ENCODE data around the gene RYR2. TPM values are rescaled to one million over a fixed set of nuclear protein-coding genes. Genes with fewer than 3 reads are reported as not detected.

Gene RYR2
- total RNA-seq, 2 donors from 2014 or later: 14.2 to 17.1 TPM

GRCh38 chr1:236998546-236998945 is 43.4 kb upstream of the RYR2 start:
- H3K4me3 ChIP-seq: no peak overlapping the region
- WGBS, 2 donors: 68 to 85% methylated on average over 3 of the region's 3 CpGs
- H3K27me3 ChIP-seq: no peaks in the 10 kb centered on the region
- intact Hi-C loops (cut with DNase I): no loop called here
- ATAC-seq (no peak), DNase-seq (no peak)
- TF ChIP-seq POLR2A (IDR thresholded peaks at IDR 0.05): no peak
- TF ChIP-seq, protein P1, sequence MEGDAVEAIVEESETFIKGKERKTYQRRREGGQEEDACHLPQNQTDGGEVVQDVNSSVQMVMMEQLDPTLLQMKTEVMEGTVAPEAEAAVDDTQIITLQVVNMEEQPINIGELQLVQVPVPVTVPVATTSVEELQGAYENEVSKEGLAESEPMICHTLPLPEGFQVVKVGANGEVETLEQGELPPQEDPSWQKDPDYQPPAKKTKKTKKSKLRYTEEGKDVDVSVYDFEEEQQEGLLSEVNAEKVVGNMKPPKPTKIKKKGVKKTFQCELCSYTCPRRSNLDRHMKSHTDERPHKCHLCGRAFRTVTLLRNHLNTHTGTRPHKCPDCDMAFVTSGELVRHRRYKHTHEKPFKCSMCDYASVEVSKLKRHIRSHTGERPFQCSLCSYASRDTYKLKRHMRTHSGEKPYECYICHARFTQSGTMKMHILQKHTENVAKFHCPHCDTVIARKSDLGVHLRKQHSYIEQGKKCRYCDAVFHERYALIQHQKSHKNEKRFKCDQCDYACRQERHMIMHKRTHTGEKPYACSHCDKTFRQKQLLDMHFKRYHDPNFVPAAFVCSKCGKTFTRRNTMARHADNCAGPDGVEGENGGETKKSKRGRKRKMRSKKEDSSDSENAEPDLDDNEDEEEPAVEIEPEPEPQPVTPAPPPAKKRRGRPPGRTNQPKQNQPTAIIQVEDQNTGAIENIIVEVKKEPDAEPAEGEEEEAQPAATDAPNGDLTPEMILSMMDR (IDR thresholded peaks at IDR 0.05): no peak
- H3K27ac ChIP-seq: no peak overlapping the region
- no peaks in the 10 kb centered on the region for H3K4me1 ChIP-seq
- H3K9me3 ChIP-seq: no peaks in the 10 kb centered on the region
- no peaks in the 10 kb centered on the region for H3K36me3 ChIP-seq (replicated peaks in 1 of 2; ENCODE audit: insufficient read depth in 1 of 2, low read depth in 2 of 2)

DNA sequence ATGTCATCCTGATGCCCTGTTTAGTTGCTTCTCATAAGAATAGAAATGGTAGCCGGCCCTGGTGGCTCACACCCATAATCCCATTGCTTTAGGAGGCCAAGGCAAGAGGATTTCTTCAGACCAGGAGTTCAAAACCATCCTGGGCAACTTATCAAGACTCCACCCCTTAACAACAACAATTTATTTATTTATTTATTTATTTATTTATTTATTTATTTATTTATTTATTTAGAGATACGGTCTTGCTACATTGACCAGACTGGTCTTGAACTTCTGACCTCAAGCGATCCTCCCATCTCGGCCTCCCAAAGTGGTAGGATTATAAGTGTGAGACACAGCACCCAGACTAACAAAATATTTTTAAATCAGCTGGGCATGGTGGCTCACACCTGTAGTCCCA is 41.8 kb upstream of the RYR2 start:
- DNase-seq (no peak), ATAC-seq (no peak)
- 81 to 90% methylated on average over 4 of the region's 4 CpGs for WGBS, 2 donors
- H3K27me3 ChIP-seq: no peaks in the 10 kb centered on the region
- TF ChIP-seq POLR2A (IDR thresholded peaks at IDR 0.05): no peak
- TF ChIP-seq, protein P1 (IDR thresholded peaks at IDR 0.05): no peak
- no peaks in the 10 kb centered on the region for H3K9me3 ChIP-seq
- H3K4me3 ChIP-seq: no peak overlapping the region
- intact Hi-C loops (cut with DNase I): no loop called here
- no peaks in the 10 kb centered on the region for H3K4me1 ChIP-seq
- no peak overlapping the region for H3K27ac ChIP-seq
- H3K36me3 ChIP-seq (replicated peaks in 1 of 2; ENCODE audit: insufficient read depth in 1 of 2, low read depth in 2 of 2): no peaks in the 10 kb centered on the region

GRCh38 chr1:237003516-237003915 is 38.5 kb upstream of the RYR2 start:
- Histone ChIP-seq H3K27me3 (no peaks in the 10 kb centered on the region), H3K9me3 (no peaks in the 10 kb centered on the region), H3K36me3 (replicated peaks in 1 of 2; ENCODE audit: insufficient read depth in 1 of 2, low read depth in 2 of 2) (no peaks in the 10 kb centered on the region), H3K4me3 (no peak overlapping the region), H3K27ac (no peak overlapping the region), H3K4me1 (no peaks in the 10 kb centered on the region)
- DNase-seq: no peak
- ATAC-seq: no peak
- 54 to 67% methylated on average over 8 of the region's 8 CpGs for WGBS, 2 donors
- intact Hi-C loops (cut with DNase I): no loop called here
- no peak for TF ChIP-seq POLR2A (IDR thresholded peaks at IDR 0.05)
- TF ChIP-seq, protein P1 (IDR thresholded peaks at IDR 0.05): no peak

DNA sequence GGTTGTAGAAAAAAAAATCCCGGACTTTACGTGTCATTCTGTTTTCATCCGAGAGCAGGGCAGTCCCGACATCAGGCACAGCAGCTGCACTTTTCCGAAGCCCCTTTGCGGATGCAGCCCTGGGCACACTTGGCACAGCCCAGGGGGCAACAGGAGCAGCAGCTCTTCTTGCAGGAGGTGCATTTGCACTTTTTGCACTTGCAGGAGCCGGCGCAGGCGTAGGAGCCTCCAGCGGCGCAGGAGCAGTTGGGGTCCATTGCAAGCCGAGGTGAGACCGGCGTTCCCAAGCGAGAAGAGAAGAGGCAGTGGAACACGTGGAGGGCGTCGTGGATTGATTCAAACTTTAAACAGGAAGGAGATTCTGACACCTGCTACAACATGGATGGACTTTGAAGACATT is 37.9 kb upstream of the RYR2 start, which contains the start of gene MT1HL1:
MT1HL1 (minus strand) TSS at position 326 of the 400 bp plus-strand sequence; CDS start at position 257, 69 bp downstream.
- Histone ChIP-seq H3K4me1 (no peaks in the 10 kb centered on the region), H3K27ac (no peak within 1 kb of the TSS), H3K27me3 (no peaks in the 10 kb centered on the region), H3K9me3 (no peaks in the 10 kb centered on the region), H3K36me3 (replicated peaks in 1 of 2; ENCODE audit: insufficient read depth in 1 of 2, low read depth in 2 of 2) (no peaks in the 10 kb centered on the region), H3K4me3 (no peak within 1 kb of the TSS)
- WGBS, 2 donors: 84 to 87% methylated on average over 18 of the region's 18 CpGs
- intact Hi-C loops (cut with DNase I): no loop called here
- DNase-seq: no peak
- TF ChIP-seq, protein P1 (IDR thresholded peaks at IDR 0.05): no peak
- no peak for ATAC-seq

GRCh38 chr1:237005674-237006073 is 36.3 kb upstream of the RYR2 start:
- ATAC-seq (no peak), DNase-seq (no peak)
- intact Hi-C loops (cut with DNase I): no loop called here
- H3K27ac ChIP-seq: no peak overlapping the region
- WGBS, 2 donors: 57 to 60% methylated on average over 4 of the region's 4 CpGs
- H3K4me3 ChIP-seq: no peak overlapping the region
- no peaks in the 10 kb centered on the region for H3K9me3 ChIP-seq
- no peak for TF ChIP-seq POLR2A (IDR thresholded peaks at IDR 0.05)
- TF ChIP-seq, protein P1 (IDR thresholded peaks at IDR 0.05): no peak
- no peaks in the 10 kb centered on the region for H3K36me3 ChIP-seq (replicated peaks in 1 of 2; ENCODE audit: insufficient read depth in 1 of 2, low read depth in 2 of 2)
- H3K27me3 ChIP-seq: no peaks in the 10 kb centered on the region
- no peaks in the 10 kb centered on the region for H3K4me1 ChIP-seq
